ENCODE measurements around the gene PRRG4.

- no peak for TF ChIP-seq CTCF (IDR thresholded peaks at IDR 0.05; ENCODE audit: extremely low read depth in 1 of 2, insufficient read depth in 1 of 2, low read depth in 1 of 2, low read length in 2 of 2)
- TF ChIP-seq POLR2AphosphoS5 (IDR thresholded peaks at IDR 0.05; ENCODE audit: insufficient read depth, low read depth, low read length): no peak
- TF ChIP-seq EZH2 (IDR thresholded peaks at IDR 0.05; ENCODE audit: borderline replicate concordance, low read depth, low read length, severe bottlenecking): no peak
- no peak for TF ChIP-seq POLR2A (IDR thresholded peaks at IDR 0.05; ENCODE audit: low read depth, low read length)
- TF ChIP-seq MAX (IDR thresholded peaks at IDR 0.05; ENCODE audit: insufficient read depth, insufficient read length): no peak
- TF ChIP-seq JUN (IDR thresholded peaks at IDR 0.05; ENCODE audit: borderline replicate concordance, insufficient read depth, insufficient read length, low read depth): no peak
- no peak for TF ChIP-seq MYC (IDR thresholded peaks at IDR 0.05; ENCODE audit: low read depth, low read length)
- TF ChIP-seq FOS (IDR thresholded peaks at IDR 0.05; ENCODE audit: borderline replicate concordance, insufficient read depth, low read length): no peak
- TF ChIP-seq GATA2 (IDR thresholded peaks at IDR 0.05; ENCODE audit: insufficient read depth, insufficient read length, low read depth, low read length): no peak
These were observed at the start of gene PRRG4 for GRCh38 chr11:32829680-32830412.
